Natural killer cell (primary cell): ENCODE data around the gene USH2A. TPM values are rescaled to one million over a fixed set of nuclear protein-coding genes. Genes with fewer than 3 reads are reported as not detected.

Source experiments
- ATAC-seq, 3 donors: fragments of 150-1000 bp in 2 of 3; fragments of 200-7000 bp in 1 of 3; cut with Tn5 transposase; 1 replicate in 1 of 3; 2 replicates in 2 of 3; pipeline ENCODE4 v1.10.0; 2021; ENCODE audit warnings: mild to moderate bottlenecking in 2 of 3, moderate library complexity in 2 of 3
- DNase-seq, 2 donors: peaks; one replicate each; pipeline versions ENCODE4 v3.0.0 to v3.0.0-alpha.2; 2013 to 2021; ENCODE audit warnings: mixed read lengths in 1 of 2
- H3K27ac ChIP-seq: one replicate; pipeline ENCODE4 v1.5.1; 2013; ENCODE audit warnings: mild to moderate bottlenecking, low read length
- H3K27me3 ChIP-seq: one replicate; pipeline ENCODE4 v1.6.1; 2013; ENCODE audit warnings: low read length; ENCODE audit not compliant: control insufficient read depth, insufficient read depth
- H3K36me3 ChIP-seq: one replicate; pipeline ENCODE4 v1.6.1; 2013; ENCODE audit warnings: low read length; ENCODE audit not compliant: control insufficient read depth, insufficient read depth
- H3K4me1 ChIP-seq: one replicate; pipeline ENCODE4 v1.6.1; 2013; ENCODE audit warnings: low read length; ENCODE audit not compliant: control insufficient read depth, insufficient read depth
- H3K4me3 ChIP-seq: one replicate; pipeline ENCODE4 v1.5.1; 2013; ENCODE audit warnings: low read length
- H3K9me3 ChIP-seq: one replicate; pipeline ENCODE4 v1.6.1; 2013; ENCODE audit warnings: low read length; ENCODE audit not compliant: control insufficient read depth, insufficient read depth
- H3K27ac Mint-ChIP-seq, 2 donors: one replicate each; pipeline ENCODE4 v1.8.0; 2022; ENCODE audit warnings: mild to moderate bottlenecking in 2 of 2, mixed read lengths in 2 of 2, moderate library complexity in 1 of 2
- H3K27me3 Mint-ChIP-seq, 2 donors: one replicate each; pipeline ENCODE4 v1.8.0; 2022; ENCODE audit warnings: low read depth in 2 of 2, mixed read lengths in 2 of 2
- H3K36me3 Mint-ChIP-seq: one replicate; pipeline ENCODE4 v1.8.0; 2022; ENCODE audit warnings: mixed read lengths
- H3K4me1 Mint-ChIP-seq, 2 donors: one replicate each; pipeline ENCODE4 v1.8.0; 2022; ENCODE audit warnings: mixed read lengths in 2 of 2
- H3K4me3 Mint-ChIP-seq: one replicate; pipeline ENCODE4 v1.8.0; 2022; ENCODE audit warnings: mild to moderate bottlenecking, moderate library complexity, mixed read lengths
- H3K9me3 Mint-ChIP-seq, 2 donors: one replicate each; pipeline ENCODE4 v1.8.0; 2022; ENCODE audit warnings: mixed read lengths in 2 of 2
- CTCF ChIP-seq: fragments of 200-600 bp; IDR thresholded peaks from one replicate; pipeline ENCODE4 v1.8.0; 2022; ENCODE audit warnings: antibody characterized with exemption
- WGBS: methylation state at CpG from one replicate; pipeline ENCODE4 v1.1.7; 2013; ENCODE audit warnings: missing lambda C conversion rate; ENCODE audit not compliant: insufficient coverage; 5-methylcytosine and 5-hydroxymethylcytosine counted together
- intact Hi-C: fragments of 100-400 bp; cut with micrococcal nuclease; formaldehyde crosslinking; loops from one replicate; pipeline ENCODE4 v1.14.2; 2022
- total RNA-seq, 4 donors: library from RNA; stranded (reverse); fragments of 120-200 nt in 1 of 4; gene quantifications; one replicate each; pipeline versions ENCODE4 v1.2.3 to v1.2.4, GENCODE V29; 2013 to 2022

Gene USH2A
- total RNA-seq, 3 donors from 2014 or later (not counting 1 experiment from before 2014, with no cell fraction given), result not detected

- ATAC-seq (no peak), DNase-seq (no peak)
- Histone ChIP-seq H3K4me1 (no peaks in the 10 kb centered on the region), H3K27me3 (no peaks in the 10 kb centered on the region), H3K27ac (no peak overlapping the region), H3K36me3 (no peaks in the 10 kb centered on the region), H3K9me3 (no peaks in the 10 kb centered on the region), H3K4me3 (no peak overlapping the region)
- H3K27me3 Mint-ChIP-seq, result no peaks in the 10 kb centered on the region
- WGBS, result 48% methylated on average over 1 of the region's 2 CpGs
- no peaks in the 10 kb centered on the region for H3K36me3 Mint-ChIP-seq
- H3K9me3 Mint-ChIP-seq, result peaks cover 12 to 13% of the 10 kb centered on the region in 2 donors
- intact Hi-C loops, result no loop called here
- no peak overlapping the region for H3K4me3 Mint-ChIP-seq
- TF ChIP-seq CTCF, result no peak
- no peak overlapping the region for H3K27ac Mint-ChIP-seq
- no peaks in the 10 kb centered on the region for H3K4me1 Mint-ChIP-seq
Measured at GRCh38 chr1:216186816-216187215, 236.4 kb downstream of the USH2A start.

DNA sequence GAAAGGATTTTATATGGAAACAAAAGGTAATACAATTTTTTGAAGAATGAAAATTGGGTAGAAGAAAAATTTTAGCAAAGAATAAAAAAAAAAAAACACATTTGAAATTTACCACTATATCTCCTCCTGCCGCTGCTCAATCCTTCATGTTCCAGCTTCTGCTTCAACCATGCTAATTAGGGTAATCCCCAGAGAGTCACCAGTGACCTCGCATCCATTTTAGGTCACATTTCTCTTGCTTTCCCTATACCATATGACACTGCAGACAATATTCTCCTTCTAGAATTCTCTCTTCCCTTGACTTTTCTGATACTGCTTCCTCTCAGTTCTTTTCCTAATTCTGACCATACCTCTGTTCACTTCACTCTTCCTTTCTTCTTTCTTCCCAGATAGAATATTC is 237.1 kb downstream of the USH2A start:
- Mint-ChIP-seq H3K4me3 (no peak overlapping the region), H3K4me1 (no peaks in the 10 kb centered on the region), H3K9me3 (peaks cover 15% of the 10 kb centered on the region in 2 donors), H3K27me3 (no peaks in the 10 kb centered on the region), H3K36me3 (no peaks in the 10 kb centered on the region), H3K27ac (no peak overlapping the region)
- H3K27ac ChIP-seq, result no peak overlapping the region
- no peak for TF ChIP-seq CTCF
- H3K4me3 ChIP-seq, result no peak overlapping the region
- WGBS, result 81% methylated on average over 2 of the region's 2 CpGs
- H3K4me1 ChIP-seq, result no peaks in the 10 kb centered on the region
- no peaks in the 10 kb centered on the region for H3K27me3 ChIP-seq
- no peaks in the 10 kb centered on the region for H3K36me3 ChIP-seq
- H3K9me3 ChIP-seq, result no peaks in the 10 kb centered on the region
- ATAC-seq (no peak), DNase-seq (no peak)
- intact Hi-C loops, result no loop called here

- H3K27ac ChIP-seq, result no peak overlapping the region
- H3K4me3 ChIP-seq, result no peak overlapping the region
- no peak overlapping the region for H3K4me3 Mint-ChIP-seq
- WGBS, result 69% methylated on average over 2 of the region's 2 CpGs
- no peaks in the 10 kb centered on the region for H3K4me1 ChIP-seq
- no peak for ATAC-seq
- no peaks in the 10 kb centered on the region for H3K9me3 ChIP-seq
- H3K27me3 ChIP-seq, result no peaks in the 10 kb centered on the region
- H3K36me3 ChIP-seq, result no peaks in the 10 kb centered on the region
- H3K4me1 Mint-ChIP-seq, result no peaks in the 10 kb centered on the region
- H3K9me3 Mint-ChIP-seq, result peaks cover 14% of the 10 kb centered on the region in 2 donors
- no peak for DNase-seq
- intact Hi-C loops, result no loop called here
- no peaks in the 10 kb centered on the region for H3K27me3 Mint-ChIP-seq
- no peak for TF ChIP-seq CTCF
- no peak overlapping the region for H3K27ac Mint-ChIP-seq
- H3K36me3 Mint-ChIP-seq, result no peaks in the 10 kb centered on the region
Measured at GRCh38 chr1:216184126-216184680, 239.0 kb downstream of the USH2A start.

DNA sequence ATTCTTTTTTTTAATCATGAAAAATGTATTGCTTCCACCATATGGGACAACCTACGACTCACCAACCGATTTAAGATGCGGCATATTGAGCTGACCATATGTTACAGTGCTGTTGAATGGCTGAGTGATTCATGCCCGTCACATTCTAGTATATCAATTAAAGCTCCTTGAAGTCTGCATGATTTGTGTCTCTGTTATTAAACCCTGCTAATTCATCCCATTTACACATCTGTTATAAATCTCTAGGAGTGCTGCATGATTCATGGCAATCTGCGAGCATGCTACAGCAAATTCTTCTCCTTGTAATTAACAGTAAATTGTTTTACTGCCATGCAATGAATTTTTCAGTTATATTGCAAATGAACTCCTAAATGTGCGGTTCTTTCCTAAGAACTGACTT is 239.8 kb downstream of the USH2A start:
- TF ChIP-seq CTCF, result no peak
- no peak overlapping the region for H3K27ac Mint-ChIP-seq
- no peaks in the 10 kb centered on the region for H3K4me1 Mint-ChIP-seq
- H3K27me3 Mint-ChIP-seq, result no peaks in the 10 kb centered on the region
- no peak overlapping the region for H3K4me3 ChIP-seq
- no peak for DNase-seq
- no peaks in the 10 kb centered on the region for H3K36me3 Mint-ChIP-seq
- H3K4me3 Mint-ChIP-seq, result no peak overlapping the region
- H3K4me1 ChIP-seq, result no peaks in the 10 kb centered on the region
- H3K27ac ChIP-seq, result no peak overlapping the region
- H3K9me3 Mint-ChIP-seq, result peaks cover 14% of the 10 kb centered on the region in 2 donors
- H3K9me3 ChIP-seq, result no peaks in the 10 kb centered on the region
- no peaks in the 10 kb centered on the region for H3K27me3 ChIP-seq
- no peak for ATAC-seq
- no peaks in the 10 kb centered on the region for H3K36me3 ChIP-seq
- intact Hi-C loops, result no loop called here
- WGBS, result 74% methylated on average over 5 of the region's 6 CpGs
